Measurements from ENCODE around the gene DOK3.

- TF ChIP-seq, protein P1, sequence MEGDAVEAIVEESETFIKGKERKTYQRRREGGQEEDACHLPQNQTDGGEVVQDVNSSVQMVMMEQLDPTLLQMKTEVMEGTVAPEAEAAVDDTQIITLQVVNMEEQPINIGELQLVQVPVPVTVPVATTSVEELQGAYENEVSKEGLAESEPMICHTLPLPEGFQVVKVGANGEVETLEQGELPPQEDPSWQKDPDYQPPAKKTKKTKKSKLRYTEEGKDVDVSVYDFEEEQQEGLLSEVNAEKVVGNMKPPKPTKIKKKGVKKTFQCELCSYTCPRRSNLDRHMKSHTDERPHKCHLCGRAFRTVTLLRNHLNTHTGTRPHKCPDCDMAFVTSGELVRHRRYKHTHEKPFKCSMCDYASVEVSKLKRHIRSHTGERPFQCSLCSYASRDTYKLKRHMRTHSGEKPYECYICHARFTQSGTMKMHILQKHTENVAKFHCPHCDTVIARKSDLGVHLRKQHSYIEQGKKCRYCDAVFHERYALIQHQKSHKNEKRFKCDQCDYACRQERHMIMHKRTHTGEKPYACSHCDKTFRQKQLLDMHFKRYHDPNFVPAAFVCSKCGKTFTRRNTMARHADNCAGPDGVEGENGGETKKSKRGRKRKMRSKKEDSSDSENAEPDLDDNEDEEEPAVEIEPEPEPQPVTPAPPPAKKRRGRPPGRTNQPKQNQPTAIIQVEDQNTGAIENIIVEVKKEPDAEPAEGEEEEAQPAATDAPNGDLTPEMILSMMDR (IDR thresholded peaks at IDR 0.05): no peak
- TF ChIP-seq POLR2AphosphoS5 (IDR thresholded peaks at IDR 0.05; ENCODE audit: low read depth, low read length): no peak
- no peak for TF ChIP-seq REST (IDR thresholded peaks at IDR 0.05; ENCODE audit: insufficient read depth in 1 of 2, low read depth in 2 of 2, low read length in 1 of 2)
- TF ChIP-seq SIN3A (IDR thresholded peaks at IDR 0.05; ENCODE audit: borderline replicate concordance, insufficient read depth, low read depth, low read length): no peak
- TF ChIP-seq TCF7L2 (IDR thresholded peaks at IDR 0.05; ENCODE audit: low read depth, low read length): no peak
These were observed 48.2 kb upstream of the DOK3 start for GRCh38 chr5:177557796-177558195.
